Stimulated activated CD8-positive, alpha-beta memory T cell treated with anti-CD3 and anti-CD28 coated beads, Interleukin-15, amount 100 ng/mL, for 24 hours (primary cell): Measurements from ENCODE around the gene MRPS10.

Experiments used
- DNase-seq: peaks from one replicate; pipeline ENCODE4 v3.0.0-alpha.2; 2020; ENCODE audit warnings: low read depth

MRPS10 gene

GRCh38 chr6:42217519-42218367, at the start of gene MRPS10:
MRPS10 (minus strand) TSS chr6:42217861; CDS start chr6:42217849, 12 bp downstream.
- peak; percentile 71 for DNase-seq

- no peak for DNase-seq
Observed at GRCh38 chr6:42266538-42266937, 48.9 kb upstream of the MRPS10 start.

GRCh38 chr6:42264852-42265390, 47.3 kb upstream of the MRPS10 start:
- no peak for DNase-seq

GRCh38 chr6:42264162-42264851, 46.6 kb upstream of the MRPS10 start:
- no peak for DNase-seq

GRCh38 chr6:42263165-42263728, 45.6 kb upstream of the MRPS10 start:
- no peak for DNase-seq

GRCh38 chr6:42260972-42261371, 43.3 kb upstream of the MRPS10 start:
- DNase-seq: peak; percentile 20

- DNase-seq: no peak
Observed at GRCh38 chr6:42260396-42260888, 42.8 kb upstream of the MRPS10 start.

- DNase-seq: no peak
Observed at GRCh38 chr6:42259841-42260395, 42.3 kb upstream of the MRPS10 start.

GRCh38 chr6:42259286-42259685, 41.6 kb upstream of the MRPS10 start:
- no peak for DNase-seq

- DNase-seq: no peak
Observed at GRCh38 chr6:42257614-42258013, 40.0 kb upstream of the MRPS10 start.

GRCh38 chr6:42257063-42257462, 39.4 kb upstream of the MRPS10 start:
- DNase-seq: no peak

GRCh38 chr6:42255050-42255449, 37.4 kb upstream of the MRPS10 start:
- no peak for DNase-seq

- no peak for DNase-seq
Observed at GRCh38 chr6:42254505-42254904, 36.8 kb upstream of the MRPS10 start.

- no peak for DNase-seq
Observed at GRCh38 chr6:42251911-42252637, 34.4 kb upstream of the MRPS10 start.

GRCh38 chr6:42251500-42251899, 33.8 kb upstream of the MRPS10 start:
- DNase-seq: no peak

- DNase-seq: no peak
Observed at GRCh38 chr6:42250274-42250931, 32.7 kb upstream of the MRPS10 start.

GRCh38 chr6:42249279-42249678, 31.6 kb upstream of the MRPS10 start:
- DNase-seq: no peak

- no peak for DNase-seq
Observed at GRCh38 chr6:42243046-42243445, 25.4 kb upstream of the MRPS10 start.

- DNase-seq: no peak
Observed at GRCh38 chr6:42241915-42242314, 24.3 kb upstream of the MRPS10 start.

- no peak for DNase-seq
Observed at GRCh38 chr6:42239736-42240375, 22.2 kb upstream of the MRPS10 start.

- no peak for DNase-seq
Observed at GRCh38 chr6:42239333-42239732, 21.7 kb upstream of the MRPS10 start.
